Activated CD8-positive, alpha-beta memory T cell treated with anti-CD3 and anti-CD28 coated beads for 1 hour (primary cell): ENCODE results near the gene PSMD6.

Source experiments
- DNase-seq, 2 donors: peaks; one replicate each; pipeline ENCODE4 v3.0.0-alpha.2; 2020; ENCODE audit warnings: low read depth in 1 of 2; ENCODE audit errors: extremely low read depth in 1 of 2

PSMD6 gene

GRCh38 chr3:64011685-64012084 is 11.6 kb downstream of the PSMD6 start:
- no peak for DNase-seq

- no peak for DNase-seq
Measured at GRCh38 chr3:64010199-64010598, 13.1 kb downstream of the PSMD6 start.

- DNase-seq: no peak
Measured at GRCh38 chr3:64009528-64009927, 13.8 kb downstream of the PSMD6 start.

GRCh38 chr3:64008487-64009351 is 14.6 kb downstream of the PSMD6 start:
- no peak for DNase-seq

GRCh38 chr3:64008017-64008416 is 15.3 kb downstream of the PSMD6 start:
- DNase-seq: no peak

- no peak for DNase-seq
Measured at GRCh38 chr3:64003589-64003988, 19.7 kb downstream of the PSMD6 start.

GRCh38 chr3:64002233-64002632 is 21.1 kb downstream of the PSMD6 start:
- no peak for DNase-seq

GRCh38 chr3:64000453-64001055 is 22.7 kb downstream of the PSMD6 start:
- DNase-seq: no peak

GRCh38 chr3:63998852-63999754 is 24.2 kb downstream of the PSMD6 start:
- DNase-seq: no peak

- no peak for DNase-seq
Measured at GRCh38 chr3:63995086-63995485, 28.2 kb downstream of the PSMD6 start.

GRCh38 chr3:63993653-63994079 is 29.6 kb downstream of the PSMD6 start:
- peak in 1 of 2 donors; percentile 14 for DNase-seq

- no peak for DNase-seq
Measured at GRCh38 chr3:63992516-63993209, 30.6 kb downstream of the PSMD6 start.

GRCh38 chr3:63991666-63992065 is 31.6 kb downstream of the PSMD6 start:
- no peak for DNase-seq

- no peak for DNase-seq
Measured at GRCh38 chr3:63990733-63991132, 32.6 kb downstream of the PSMD6 start.

- no peak for DNase-seq
Measured at GRCh38 chr3:63990204-63990603, 33.1 kb downstream of the PSMD6 start.

GRCh38 chr3:63988943-63989342 is 34.4 kb downstream of the PSMD6 start:
- no peak for DNase-seq

GRCh38 chr3:63986831-63987230 is 36.5 kb downstream of the PSMD6 start:
- DNase-seq: no peak

GRCh38 chr3:63986146-63986545 is 37.1 kb downstream of the PSMD6 start:
- no peak for DNase-seq

GRCh38 chr3:63984391-63984790 is 38.9 kb downstream of the PSMD6 start:
- DNase-seq: no peak

- no peak for DNase-seq
Measured at GRCh38 chr3:63981980-63982379, 41.3 kb downstream of the PSMD6 start.
